Psoas muscle (tissue), 8 donors: ENCODE results near the gene RPL10. TPM values are rescaled to one million over a fixed set of nuclear protein-coding genes. Genes with fewer than 3 reads are reported as not detected.

Experiments
- ATAC-seq, 4 donors: fragments of 200-7000 bp; cut with Tn5 transposase; one replicate each; pipeline ENCODE4 v1.9.1; 2020; ENCODE audit warnings: moderate library complexity in 3 of 4, mild to moderate bottlenecking in 2 of 4
- DNase-seq, 2 donors: peaks; one replicate each; pipeline ENCODE4 v3.0.0-alpha.2; 2020
- H3K27ac ChIP-seq: fragments of 200-600 bp; one replicate; pipeline ENCODE4 v1.8.0; 2022
- H3K27me3 ChIP-seq, 3 donors: fragments of 200-600 bp in 1 of 3; one replicate each; pipeline versions ENCODE4 v1.6.1 to v1.8.0; 2013 to 2022; ENCODE audit warnings: low read length in 2 of 3, mild to moderate bottlenecking in 2 of 3, moderate library complexity in 1 of 3; ENCODE audit not compliant: insufficient read depth in 3 of 3
- H3K36me3 ChIP-seq, 2 donors: fragments of 200-600 bp in 1 of 2; one replicate each; pipeline versions ENCODE4 v1.6.1 to v1.8.0; 2013 to 2022; ENCODE audit warnings: low read depth in 1 of 2, mild to moderate bottlenecking in 1 of 2, moderate library complexity in 1 of 2; ENCODE audit not compliant: insufficient read depth in 1 of 2
- H3K4me1 ChIP-seq: fragments of 200-600 bp; one replicate; pipeline ENCODE4 v1.8.0; 2022
- H3K4me3 ChIP-seq: fragments of 200-600 bp; one replicate; pipeline ENCODE4 v1.8.0; 2022; ENCODE audit warnings: mild to moderate bottlenecking
- H3K9me3 ChIP-seq: fragments of 200-600 bp; one replicate; pipeline ENCODE4 v1.8.0; 2022
- CTCF ChIP-seq: fragments of 200-600 bp; IDR thresholded peaks from one replicate; pipeline ENCODE4 v1.8.0; 2022; ENCODE audit warnings: antibody characterized with exemption
- WGBS, 3 donors: extraction: QIAGEN DNeasy Blood & Tissue Kit; methylation state at CpG; one replicate each; pipeline versions ENCODE4 v1.1.6 to v1.1.7; 2013; 5-methylcytosine and 5-hydroxymethylcytosine counted together
- intact Hi-C, 2 donors: fragments of 100-400 bp; cut with DNase I; formaldehyde crosslinking; loops; one replicate each; pipeline versions ENCODE4 v1.11.0 to v1.14.2; 2022
- polyA plus RNA-seq, 3 donors: library from polyadenylated mRNA; stranded (reverse); fragments of 200-250 nt; gene quantifications; one replicate each; pipeline ENCODE4 v1.2.3, GENCODE V29; 2013
- total RNA-seq, 4 donors: library from RNA; stranded (reverse); fragmentation: NEBNext Ultra II Directional in 2 of 4; extraction: Animal tissue kit (Norgen Biotek cat#: 25700) in 2 of 4; gene quantifications; one replicate each; pipeline versions ENCODE4 v1.2.1 to v1.2.4, GENCODE V29; 2021 to 2023
- donor health status: healthy with polysubstance abuse.
- donor health status: DM: no; HTN: no; CAD: no; lungs with moderate emphysema.
- donor health status: Bipolar disorder and iron deficiency.
- donor health status: healthy.
- donor health status: DM: yes; HTN: yes; CAD: no.
- donor health status: DM: no; HTN: no; CAD: no.
- donor health status: DM: no; HTN: no; CAD: no.
- donor health status: DM: yes; HTN: yes; CAD: no.

Gene RPL10
- total and polyA plus RNA-seq, 7 donors = 1,403 to 5,433 (median 2,633) TPM

GRCh38 chrX:154413142-154413541, 15.0 kb downstream of the RPL10 start:
- Histone ChIP-seq H3K27me3 (no peaks in the 10 kb centered on the region), H3K27ac (no peak overlapping the region), H3K4me3 (no peak overlapping the region), H3K4me1 (no peaks in the 10 kb centered on the region), H3K36me3 (peaks cover 0 to 9% of the 10 kb centered on the region in 2 donors), H3K9me3 (no peaks in the 10 kb centered on the region)
- DNase-seq = no peak
- no peak for ATAC-seq
- 71 to 100% (median 75%) methylated on average over 2 to 8 of the region's 8 CpGs for WGBS, 3 donors
- no peak for TF ChIP-seq CTCF
- intact Hi-C loops = no loop called here

- no peak for DNase-seq
- intact Hi-C loops = loop anchor here in 1 of 2 donors (5.0 kb wide), 1 partner anchor 115 kb away; no protein-coding TSS in a partner anchor
- Histone ChIP-seq H3K9me3 (no peaks in the 10 kb centered on the region), H3K27me3 (peaks cover 0 to 9% (median 0%) of the 10 kb centered on the region in 3 donors), H3K36me3 (peaks cover 0 to 16% of the 10 kb centered on the region in 2 donors), H3K4me1 (peaks cover 3% of the 10 kb centered on the region), H3K4me3 (no peak overlapping the region), H3K27ac (no peak overlapping the region)
- no peak for TF ChIP-seq CTCF
- peak in 1 of 4 donors; percentile 32 for ATAC-seq
- WGBS, 3 donors = 38 to 59% (median 49%) methylated on average over 7 of the region's 7 CpGs
These were observed 19.0 kb downstream of the RPL10 start for GRCh38 chrX:154417157-154417556.

- H3K9me3 ChIP-seq = no peaks in the 10 kb centered on the region
- DNase-seq (no peak), ATAC-seq (no peak)
- H3K4me1 ChIP-seq = peaks cover 3% of the 10 kb centered on the region
- WGBS, 3 donors = 83 to 97% (median 88%) methylated on average over 8 of the region's 8 CpGs
- no peak for TF ChIP-seq CTCF
- intact Hi-C loops = loop anchor here in 1 of 2 donors (5.0 kb wide), 1 partner anchor 113 kb away; no protein-coding TSS in a partner anchor
- no peak overlapping the region for H3K4me3 ChIP-seq
- peaks cover 0 to 9% of the 10 kb centered on the region in 2 donors for H3K36me3 ChIP-seq
- H3K27ac ChIP-seq = peak overlapping the region; percentile 16
- peaks cover 0 to 9% (median 0%) of the 10 kb centered on the region in 3 donors for H3K27me3 ChIP-seq
These were observed 21.0 kb downstream of the RPL10 start for GRCh38 chrX:154419189-154419588.

GRCh38 chrX:154419688-154420401, 21.7 kb downstream of the RPL10 start:
- Histone ChIP-seq H3K27ac (peak overlapping the region; percentile 16), H3K9me3 (no peaks in the 10 kb centered on the region), H3K4me3 (no peak overlapping the region), H3K27me3 (peaks cover 0 to 9% (median 0%) of the 10 kb centered on the region in 3 donors), H3K36me3 (peaks cover 0 to 9% of the 10 kb centered on the region in 2 donors), H3K4me1 (peaks cover 3% of the 10 kb centered on the region)
- intact Hi-C loops = loop anchor here in 1 of 2 donors (5.0 kb wide), 1 partner anchor 112 kb away; no protein-coding TSS in a partner anchor
- 34 to 48% (median 35%) methylated on average over 18 to 19 of the region's 19 CpGs for WGBS, 3 donors
- TF ChIP-seq CTCF = no peak
- ATAC-seq (peak; percentile 74 to 85 (median 82)), DNase-seq (no peak)
